H1 (cell line): ENCODE measurements around the gene TSPAN17. TPM values are rescaled to one million over a fixed set of nuclear protein-coding genes. Genes with fewer than 3 reads are reported as not detected.

Source experiments
- CTBP2 ChIP-seq: IDR thresholded peaks from 2 replicates; pipeline ENCODE4 v1.7.0; 2011; ENCODE audit warnings: borderline replicate concordance, mild to moderate bottlenecking, moderate library complexity, mixed read lengths, low read length; ENCODE audit not compliant: insufficient read depth, insufficient read length
- HDAC6 ChIP-seq: IDR thresholded peaks from one replicate; pipeline ENCODE4 v1.7.1; 2012; ENCODE audit warnings: low read depth, mild to moderate bottlenecking, inconsistent platforms, low read length, moderate library complexity
- TEAD4 ChIP-seq: IDR thresholded peaks from 2 replicates; pipeline ENCODE4 v1.6.1; 2012; ENCODE audit warnings: low read depth, low read length, inconsistent platforms, mixed read lengths
- polyA plus RNA-seq, 7 experiments: library from polyadenylated mRNA; depleted of rRNA in 3 of 7; stranded (reverse) in 5 of 7; unstranded in 2 of 7; fragments of >200 nt in 5 of 7; fragments of 200-250 nt in 2 of 7; gene quantifications; 1 replicate in 5 of 7; 2 replicates in 1 of 7; 4 replicates in 1 of 7; pipeline versions ENCODE4 v1.2.1 to v1.2.3, GENCODE V29; 2011 to 2013; ENCODE audit warnings: missing spikeins in 2 of 7, mixed read lengths in 2 of 7
- total RNA-seq: library from RNA; stranded (reverse); fragmentation: NEBNext Ultra II Directional; extraction: Animal tissue kit (Norgen Biotek cat#: 25700); gene quantifications from 2 replicates; pipeline ENCODE4 v1.2.1, GENCODE V29; 2021
- TF ChIP-seq, protein P1 (sequence below), 3 experiments: IDR thresholded peaks; 1 replicate in 2 of 3; 2 replicates in 1 of 3; pipeline versions ENCODE4 v1.5.1 to v1.6.1; 2011; ENCODE audit warnings: low read length in 3 of 3, mild to moderate bottlenecking in 3 of 3, inconsistent platforms in 2 of 3, low read depth in 1 of 3, moderate library complexity in 1 of 3; ENCODE audit not compliant: insufficient read depth in 1 of 3; ENCODE audit errors: control extremely low read depth in 1 of 3

The TSPAN17 gene
- total and polyA plus RNA-seq, 2 of the 8 experiments (the other 6 are each of a cell fraction or from before 2014, with no cell fraction given): 41.5 to 53.7 TPM

DNA sequence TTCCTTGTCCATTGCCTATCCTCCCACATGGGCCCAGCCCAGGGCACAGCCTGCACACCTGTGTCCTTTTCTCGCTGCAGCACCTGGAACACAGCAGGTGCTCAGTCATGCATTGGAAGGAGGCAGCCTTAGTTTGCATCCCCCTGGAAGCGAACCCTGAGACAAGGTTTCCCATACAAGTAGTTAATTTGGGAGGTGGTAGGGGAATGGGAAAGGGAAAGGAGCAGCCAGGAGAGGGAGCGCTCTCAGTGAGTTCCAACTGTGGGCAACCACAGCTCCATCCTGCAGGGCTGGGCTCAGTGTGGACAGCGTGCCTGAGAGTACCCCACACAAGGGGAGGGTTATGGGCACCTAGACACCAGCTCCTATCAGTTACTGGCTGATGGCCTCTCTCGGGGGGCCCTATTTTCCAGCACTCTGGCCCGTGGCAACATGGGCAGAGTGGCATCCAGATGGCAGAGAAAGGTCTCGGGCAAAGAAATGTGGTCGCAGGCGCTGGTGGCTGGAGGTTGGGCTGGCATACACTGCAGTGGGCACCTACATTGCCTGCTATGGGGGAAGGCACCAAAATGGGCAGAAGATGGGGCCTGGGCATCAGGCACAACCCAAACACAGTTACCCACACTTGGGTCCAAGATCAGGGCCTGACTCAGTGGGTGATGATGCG is 50.1 kb downstream of the TSPAN17 start (continued):
- TF ChIP-seq, protein P1, sequence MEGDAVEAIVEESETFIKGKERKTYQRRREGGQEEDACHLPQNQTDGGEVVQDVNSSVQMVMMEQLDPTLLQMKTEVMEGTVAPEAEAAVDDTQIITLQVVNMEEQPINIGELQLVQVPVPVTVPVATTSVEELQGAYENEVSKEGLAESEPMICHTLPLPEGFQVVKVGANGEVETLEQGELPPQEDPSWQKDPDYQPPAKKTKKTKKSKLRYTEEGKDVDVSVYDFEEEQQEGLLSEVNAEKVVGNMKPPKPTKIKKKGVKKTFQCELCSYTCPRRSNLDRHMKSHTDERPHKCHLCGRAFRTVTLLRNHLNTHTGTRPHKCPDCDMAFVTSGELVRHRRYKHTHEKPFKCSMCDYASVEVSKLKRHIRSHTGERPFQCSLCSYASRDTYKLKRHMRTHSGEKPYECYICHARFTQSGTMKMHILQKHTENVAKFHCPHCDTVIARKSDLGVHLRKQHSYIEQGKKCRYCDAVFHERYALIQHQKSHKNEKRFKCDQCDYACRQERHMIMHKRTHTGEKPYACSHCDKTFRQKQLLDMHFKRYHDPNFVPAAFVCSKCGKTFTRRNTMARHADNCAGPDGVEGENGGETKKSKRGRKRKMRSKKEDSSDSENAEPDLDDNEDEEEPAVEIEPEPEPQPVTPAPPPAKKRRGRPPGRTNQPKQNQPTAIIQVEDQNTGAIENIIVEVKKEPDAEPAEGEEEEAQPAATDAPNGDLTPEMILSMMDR (IDR thresholded peaks at IDR 0.05; ENCODE audit: control extremely low read depth in 1 of 3, insufficient read depth in 1 of 3, low read depth in 1 of 3, low read length in 3 of 3): peak in 1 of 3 experiments; percentile 28; a peak in 1 of 4 replicates
- TF ChIP-seq HDAC6 (no peak), TEAD4 (no peak), CTBP2 (peak; percentile 57)
